ENCODE measurements around the gene CELF2. TPM values are rescaled to one million over a fixed set of nuclear protein-coding genes. Genes with fewer than 3 reads are reported as not detected.

The CELF2 gene
- total RNA-seq, 1 experiment from 2014 or later = not detected

GRCh38 chr10:10992072-10992471 lies 25.6 kb upstream of the CELF2 start:
- no peaks in the 10 kb centered on the region for H3K9me3 ChIP-seq (ENCODE audit: low read depth, low read length, poor library complexity, severe bottlenecking)
- TF ChIP-seq CTCF (conservative IDR thresholded peaks at IDR 0.05; ENCODE audit: low read depth, low read length) (no peak), EZH2 (IDR thresholded peaks at IDR 0.05; ENCODE audit: borderline replicate concordance, low read depth, low read length, poor library complexity, severe bottlenecking) (no peak)
- H3K27me3 ChIP-seq (replicated peaks; ENCODE audit: insufficient read depth, low read depth, low read length, poor library complexity) = peaks cover 27% of the 10 kb centered on the region
- no peak overlapping the region for H3K27ac ChIP-seq (ENCODE audit: low read depth, low read length, poor library complexity, severe bottlenecking)
- no TSS peak for BruUV-seq (replicated peaks)
- H3K4me3 ChIP-seq (ENCODE audit: low read depth, low read length, poor library complexity, severe bottlenecking) = no peak overlapping the region
- ChIA-PET CTCF (no interaction called here), POLR2A (ENCODE audit: low non-redundant PET) (no interaction called here)
- no peak for DNase-seq (ENCODE audit: low spot score)
- intact Hi-C loops (cut with micrococcal nuclease; ENCODE audit: unreplicated experiment) = no loop called here
- H3K4me1 ChIP-seq (ENCODE audit: insufficient read depth, low read length, poor library complexity, severe bottlenecking) = no peaks in the 10 kb centered on the region
- no peaks in the 10 kb centered on the region for H3K36me3 ChIP-seq (ENCODE audit: insufficient read depth, low read length, poor library complexity, severe bottlenecking)

- H3K4me1 ChIP-seq (ENCODE audit: insufficient read depth, low read length, poor library complexity, severe bottlenecking) = no peaks in the 10 kb centered on the region
- CTCF ChIA-PET = no interaction called here
- BruUV-seq (replicated peaks) = no TSS peak
- no peaks in the 10 kb centered on the region for H3K36me3 ChIP-seq (ENCODE audit: insufficient read depth, low read length, poor library complexity, severe bottlenecking)
- DNase-seq (ENCODE audit: low spot score) = no peak
- no peak overlapping the region for H3K4me3 ChIP-seq (ENCODE audit: low read depth, low read length, poor library complexity, severe bottlenecking)
- no peak overlapping the region for H3K27ac ChIP-seq (ENCODE audit: low read depth, low read length, poor library complexity, severe bottlenecking)
- no peak for TF ChIP-seq CTCF (conservative IDR thresholded peaks at IDR 0.05; ENCODE audit: low read depth, low read length)
- no peak for TF ChIP-seq EZH2 (IDR thresholded peaks at IDR 0.05; ENCODE audit: borderline replicate concordance, low read depth, low read length, poor library complexity, severe bottlenecking)
- POLR2A ChIA-PET (ENCODE audit: low non-redundant PET) = no interaction called here
- H3K9me3 ChIP-seq (ENCODE audit: low read depth, low read length, poor library complexity, severe bottlenecking) = no peaks in the 10 kb centered on the region
- peaks cover 23% of the 10 kb centered on the region for H3K27me3 ChIP-seq (replicated peaks; ENCODE audit: insufficient read depth, low read depth, low read length, poor library complexity)
- intact Hi-C loops (cut with micrococcal nuclease; ENCODE audit: unreplicated experiment) = no loop called here
Measured at GRCh38 chr10:10992961-10993714, 24.5 kb upstream of the CELF2 start.

GRCh38 chr10:10993785-10994184 lies 23.9 kb upstream of the CELF2 start:
- CTCF ChIA-PET = no interaction called here
- H3K36me3 ChIP-seq (ENCODE audit: insufficient read depth, low read length, poor library complexity, severe bottlenecking) = no peaks in the 10 kb centered on the region
- H3K27me3 ChIP-seq (replicated peaks; ENCODE audit: insufficient read depth, low read depth, low read length, poor library complexity) = peaks cover 18% of the 10 kb centered on the region
- H3K27ac ChIP-seq (ENCODE audit: low read depth, low read length, poor library complexity, severe bottlenecking) = no peak overlapping the region
- no peak overlapping the region for H3K4me3 ChIP-seq (ENCODE audit: low read depth, low read length, poor library complexity, severe bottlenecking)
- no peak for TF ChIP-seq CTCF (conservative IDR thresholded peaks at IDR 0.05; ENCODE audit: low read depth, low read length)
- TF ChIP-seq EZH2 (IDR thresholded peaks at IDR 0.05; ENCODE audit: borderline replicate concordance, low read depth, low read length, poor library complexity, severe bottlenecking) = no peak
- no TSS peak for BruUV-seq (replicated peaks)
- no peaks in the 10 kb centered on the region for H3K4me1 ChIP-seq (ENCODE audit: insufficient read depth, low read length, poor library complexity, severe bottlenecking)
- no peak for DNase-seq (ENCODE audit: low spot score)
- POLR2A ChIA-PET (ENCODE audit: low non-redundant PET) = no interaction called here
- H3K9me3 ChIP-seq (ENCODE audit: low read depth, low read length, poor library complexity, severe bottlenecking) = no peaks in the 10 kb centered on the region
- intact Hi-C loops (cut with micrococcal nuclease; ENCODE audit: unreplicated experiment) = no loop called here
